Middle frontal gyrus (tissue), 1 donor: ENCODE results near the gene ATPAF2.
A peak's percentile ranks its signal among the peaks of the same experiment; 100 is the strongest.

Experiments used
- DNase-seq: peaks from one replicate; pipeline ENCODE4 v3.0.0-alpha.2; 2015; ENCODE audit warnings: low spot score; ENCODE audit errors: extremely low spot score

ATPAF2 gene

GRCh38 chr17:18039535-18040260 lies 730 bp upstream of the ATPAF2 start:
- no peak for DNase-seq

DNA sequence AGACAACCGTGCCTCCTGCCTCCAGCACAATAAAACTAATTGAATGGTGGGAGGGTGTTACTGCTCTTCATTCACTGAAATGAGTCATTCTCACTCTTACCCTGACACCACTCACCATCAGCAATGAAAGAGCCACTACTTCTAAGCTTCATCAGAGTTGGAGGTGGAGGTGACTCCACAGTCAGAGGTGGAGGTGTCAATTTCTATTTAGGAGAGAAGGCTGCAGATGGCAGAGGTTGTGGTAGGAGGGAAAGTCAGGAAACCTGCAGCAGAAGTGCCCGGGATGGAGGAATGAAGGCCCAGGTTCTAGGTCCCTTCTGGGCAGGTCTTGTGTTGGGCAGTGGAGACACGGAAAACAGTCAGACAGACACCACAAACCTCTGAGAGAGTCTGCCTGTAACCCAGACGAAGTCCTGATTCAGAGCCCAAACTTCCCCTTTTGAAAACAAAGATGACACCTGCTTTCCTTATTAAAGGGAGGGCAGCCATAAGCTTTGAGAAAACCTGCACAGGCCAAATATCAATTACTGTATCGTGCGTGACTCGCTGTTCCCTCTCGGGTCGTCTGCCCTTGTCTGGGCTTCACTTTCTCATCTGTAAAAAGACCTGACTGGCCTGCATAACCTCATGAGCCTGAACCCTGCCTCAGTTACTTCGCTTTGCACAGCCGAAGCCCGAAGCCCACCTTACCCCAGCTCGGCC lies 668 bp downstream of the ATPAF2 start:
- DNase-seq = no peak

DNA sequence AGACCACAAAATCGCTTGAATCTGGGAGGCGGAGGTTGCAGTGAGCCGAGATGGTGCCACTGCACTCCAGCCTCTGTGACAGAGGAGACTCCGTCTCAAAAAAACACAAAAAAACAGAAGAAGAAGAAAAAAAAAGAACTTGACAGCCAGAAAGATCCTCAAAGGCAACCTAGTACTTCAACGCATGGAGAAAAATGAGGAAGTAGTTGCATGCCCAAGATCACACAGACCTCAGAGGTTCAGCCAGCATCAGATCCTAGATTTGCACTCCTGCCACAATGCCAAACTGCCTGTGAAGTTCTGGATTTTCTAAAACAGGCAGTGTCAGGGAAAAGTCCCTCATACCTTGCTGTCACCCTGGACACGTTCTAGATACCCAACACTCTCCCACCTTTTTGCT lies 1.5 kb downstream of the ATPAF2 start:
- DNase-seq = no peak

- no peak for DNase-seq
Measured at GRCh38 chr17:18035704-18036103, 3.3 kb downstream of the ATPAF2 start.

GRCh38 chr17:18033442-18034099 lies 5.4 kb downstream of the ATPAF2 start:
- DNase-seq = peak; percentile 76

DNA sequence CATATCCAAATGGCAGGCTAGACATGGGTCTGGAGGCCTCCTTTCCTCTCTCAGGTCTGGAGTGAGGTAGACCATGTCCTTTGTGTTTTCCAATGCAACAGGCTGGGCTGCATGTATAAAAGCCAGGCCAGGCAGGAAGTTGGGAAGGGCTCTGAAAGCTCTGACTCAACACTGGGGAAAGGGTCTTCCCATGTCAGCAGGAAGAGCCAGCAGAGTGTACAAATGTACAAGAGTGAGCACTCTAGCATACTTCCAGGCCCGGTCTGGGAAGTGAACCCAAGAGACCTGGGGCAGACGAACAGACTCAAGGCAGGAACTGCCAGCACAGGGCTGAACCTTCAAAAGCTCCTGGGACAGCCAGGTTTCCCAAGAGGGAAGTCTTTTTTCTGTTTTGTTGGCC lies 7.0 kb downstream of the ATPAF2 start:
- no peak for DNase-seq

DNA sequence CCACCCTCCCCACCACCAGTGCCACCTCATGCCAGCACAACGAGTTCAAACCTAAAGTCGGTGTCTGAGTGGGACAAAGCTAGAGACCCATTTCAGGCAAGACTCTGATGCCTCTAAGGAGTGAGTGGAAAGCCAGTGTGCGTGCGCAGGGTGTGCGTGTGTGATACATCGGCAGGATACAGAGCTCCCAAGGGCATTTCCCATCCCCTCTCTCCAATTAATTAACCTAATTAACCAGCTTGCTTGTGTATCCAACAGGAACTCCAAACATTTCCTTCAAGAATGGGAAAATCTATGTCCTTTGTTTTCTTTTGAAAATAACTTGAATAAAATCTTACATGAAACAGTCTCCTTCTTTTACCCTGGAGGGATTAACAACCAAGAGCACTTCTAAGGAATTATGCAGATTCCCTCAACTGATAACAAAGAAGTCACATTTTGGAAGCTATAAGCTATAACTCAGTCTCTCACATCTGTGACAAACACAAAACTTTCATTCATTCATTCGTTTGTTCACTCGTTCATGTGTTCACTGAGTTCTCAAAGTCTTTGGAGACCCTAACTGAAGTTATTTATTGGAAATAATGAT lies 9.9 kb downstream of the ATPAF2 start:
- DNase-seq = no peak

DNA sequence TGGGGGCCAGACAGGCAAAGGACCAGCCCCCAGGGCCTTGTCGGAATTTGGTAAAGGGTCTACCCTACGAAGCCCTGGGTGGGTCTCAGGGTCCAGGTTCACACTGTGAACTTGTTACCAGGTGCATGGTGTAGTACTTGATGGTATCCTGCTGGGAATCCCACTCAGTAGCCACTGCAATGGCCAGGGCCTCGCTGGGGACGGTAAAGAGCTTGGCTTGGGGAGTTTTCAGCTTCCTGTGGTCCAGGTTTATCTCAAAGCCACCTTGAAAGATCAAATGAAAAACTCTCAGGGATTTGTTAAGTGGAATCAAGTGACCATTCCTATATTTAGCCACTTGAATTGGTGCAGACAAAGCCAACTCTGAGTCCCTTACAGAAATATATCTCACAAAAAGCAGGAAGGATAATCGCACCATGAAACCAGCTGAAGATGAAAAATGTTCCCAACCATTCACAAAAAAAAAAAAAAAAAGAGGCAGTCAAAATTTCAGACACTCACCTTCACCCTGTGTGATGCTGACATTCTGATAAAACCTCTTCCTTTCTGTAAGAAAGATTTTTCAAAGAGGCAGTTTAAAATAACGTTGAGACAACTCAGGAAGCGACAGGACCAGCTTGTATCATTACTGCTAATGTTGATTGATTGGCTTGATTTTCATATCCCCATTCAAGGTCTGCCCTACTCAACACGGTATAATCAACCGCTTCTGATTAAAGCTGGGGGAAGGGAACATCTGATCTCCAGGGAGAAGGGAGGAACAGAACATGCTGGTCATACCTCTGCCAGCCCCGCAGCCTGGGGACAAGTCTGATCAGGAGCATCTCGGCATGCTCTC lies 10.6 kb downstream of the ATPAF2 start:
- DNase-seq = no peak

DNA sequence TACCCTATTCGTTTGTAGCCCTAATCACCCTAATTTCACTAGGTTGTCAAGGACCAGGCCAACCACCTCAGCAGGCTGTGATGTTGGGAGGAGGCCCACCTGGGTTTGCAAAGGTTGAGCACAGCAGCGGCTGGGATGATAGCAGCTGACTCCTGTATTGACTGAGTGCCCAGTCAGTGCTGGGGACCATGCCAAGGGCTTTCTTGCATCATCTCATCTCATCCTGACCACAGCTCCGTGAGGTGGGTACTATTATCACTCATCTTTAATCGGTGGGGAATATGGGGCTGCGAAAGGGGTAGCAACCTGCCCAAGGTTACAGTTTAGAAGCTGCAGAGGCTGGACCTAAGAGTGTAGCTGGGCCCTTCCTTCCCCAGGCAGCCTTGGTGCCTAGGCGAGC lies 11.7 kb downstream of the ATPAF2 start:
- no peak for DNase-seq

DNA sequence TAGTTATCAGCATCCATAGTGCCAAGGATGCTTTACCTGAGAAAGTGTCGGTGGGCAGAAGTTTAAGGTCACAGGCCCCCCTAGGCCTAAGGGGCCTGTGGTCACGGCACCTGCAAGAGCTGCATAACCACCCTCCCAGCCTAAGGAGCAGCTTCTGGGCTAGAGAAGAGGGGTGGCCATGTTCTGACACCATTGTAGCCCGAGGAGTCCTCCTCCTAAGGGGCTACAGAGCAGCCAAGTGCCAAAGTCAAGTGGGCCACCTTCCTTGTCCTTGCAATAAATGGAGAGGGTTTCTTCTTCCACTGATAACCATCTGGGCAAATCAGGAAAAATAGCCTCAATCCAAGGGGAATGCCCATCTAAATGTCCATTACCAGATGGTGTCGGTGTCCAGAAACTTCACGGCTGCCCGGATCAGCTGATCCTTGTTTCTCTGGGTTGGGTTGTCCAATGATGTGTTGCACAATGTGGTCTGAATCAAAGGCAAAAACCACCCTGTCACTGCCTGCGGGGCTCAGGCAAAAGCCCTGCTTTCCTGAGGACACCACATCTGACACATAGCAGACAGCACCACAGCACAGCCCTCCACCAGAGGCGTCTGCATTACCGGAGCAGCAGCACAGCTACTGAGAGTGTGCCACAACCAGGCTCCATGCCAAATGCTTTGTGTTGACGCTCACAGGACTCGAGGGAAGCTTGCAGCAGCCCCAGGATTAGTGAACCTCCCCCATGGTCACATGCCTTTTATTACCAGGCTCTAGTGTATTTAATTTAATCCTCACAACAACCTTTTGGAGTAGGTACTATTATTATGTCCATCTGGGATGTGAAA lies 12.8 kb downstream of the ATPAF2 start:
- peak; percentile 12 for DNase-seq

- DNase-seq = no peak
Measured at GRCh38 chr17:18025241-18025944, 13.6 kb downstream of the ATPAF2 start.

GRCh38 chr17:18021372-18021771 lies 17.6 kb downstream of the ATPAF2 start:
- DNase-seq = no peak

GRCh38 chr17:18020971-18021370 lies 18.0 kb downstream of the ATPAF2 start:
- DNase-seq = no peak

DNA sequence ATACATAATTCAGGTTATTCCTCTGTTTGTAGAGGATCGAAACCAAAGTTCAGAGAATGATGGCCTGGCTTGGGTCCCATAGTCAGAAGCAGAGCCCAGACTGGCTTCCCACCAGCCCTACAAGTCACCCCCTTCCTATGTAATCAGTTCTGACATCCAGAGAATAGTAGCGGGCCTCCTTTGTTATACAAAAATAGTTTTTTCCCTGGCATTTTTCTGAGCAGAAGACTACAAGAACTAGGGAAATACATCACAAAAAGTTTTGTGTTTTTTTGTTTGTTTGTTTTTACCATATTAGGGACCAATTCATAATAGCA lies 19.2 kb downstream of the ATPAF2 start:
- no peak for DNase-seq

DNA sequence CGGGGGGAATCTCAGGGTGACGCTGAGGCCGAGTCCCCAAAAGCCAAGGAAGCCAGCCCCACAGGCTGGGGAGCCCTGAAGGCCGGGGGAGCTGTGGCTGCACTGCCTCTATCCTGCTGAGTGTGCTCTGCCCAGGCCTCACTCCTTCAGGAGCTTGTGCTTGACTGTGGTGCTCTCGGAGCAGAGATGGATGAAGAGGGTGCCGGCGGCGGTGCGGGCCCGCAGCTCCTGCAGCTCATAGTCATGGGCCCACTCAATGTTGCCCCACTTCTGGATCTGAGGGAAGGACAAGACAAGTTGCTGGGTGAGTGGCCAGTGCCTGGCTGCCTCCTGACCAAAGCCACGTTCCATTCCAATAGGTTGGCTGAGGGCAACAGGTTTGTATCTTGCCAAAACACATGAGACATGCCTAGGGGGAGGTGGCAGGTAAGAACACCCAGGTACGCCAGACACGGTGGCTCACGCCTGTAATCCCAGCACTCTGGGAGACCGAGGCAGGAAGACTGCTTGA lies 20.5 kb downstream of the ATPAF2 start:
- no peak for DNase-seq

- no peak for DNase-seq
Measured at GRCh38 chr17:18017958-18018357, 21.0 kb downstream of the ATPAF2 start.

GRCh38 chr17:18016426-18016825 lies 22.5 kb downstream of the ATPAF2 start:
- no peak for DNase-seq

- no peak for DNase-seq
Measured at GRCh38 chr17:18015593-18015992, 23.4 kb downstream of the ATPAF2 start.

GRCh38 chr17:18014006-18014405 lies 25.0 kb downstream of the ATPAF2 start:
- no peak for DNase-seq

- DNase-seq = no peak
Measured at GRCh38 chr17:18011286-18011685, 27.7 kb downstream of the ATPAF2 start.
